Fibroblast of lung (primary cell): Measurements from ENCODE around the gene PATJ. TPM values are rescaled to one million over a fixed set of nuclear protein-coding genes. Genes with fewer than 3 reads are reported as not detected.

ENCODE experiments used
- DNase-seq, 2 donors: peaks; one replicate each; pipeline versions ENCODE4 v3.0.0 to v3.0.0-alpha.2; 2010; ENCODE audit warnings: low read depth in 2 of 2
- H2AFZ ChIP-seq: 2 replicates; pipeline ENCODE4 v1.5.1; 2012; ENCODE audit warnings: low read length, control low read depth, inconsistent platforms
- H3K27ac ChIP-seq: 2 replicates; pipeline ENCODE4 v1.5.1; 2011; ENCODE audit warnings: low read length, control low read depth; ENCODE audit not compliant: insufficient read depth
- H3K27me3 ChIP-seq: 2 replicates; pipeline ENCODE4 v1.5.1; 2011; ENCODE audit warnings: mild to moderate bottlenecking, low read length; ENCODE audit not compliant: control insufficient read depth, insufficient read depth
- H3K36me3 ChIP-seq: 2 replicates; pipeline ENCODE4 v1.5.1; 2011; ENCODE audit warnings: low read length; ENCODE audit not compliant: control insufficient read depth, insufficient read depth
- H3K4me1 ChIP-seq: 2 replicates; pipeline ENCODE4 v1.5.1; 2011; ENCODE audit warnings: low read length; ENCODE audit not compliant: control insufficient read depth, insufficient read depth; ENCODE audit errors: extremely low read depth
- H3K4me2 ChIP-seq: 2 replicates; pipeline ENCODE4 v1.5.1; 2011; ENCODE audit warnings: low read length, control low read depth; ENCODE audit not compliant: insufficient read depth; ENCODE audit errors: extremely low read depth
- H3K4me3 ChIP-seq, 4 experiments: fragments of 200-600 bp in 1 of 4; sonication (generic) in 1 of 4; replicated peaks in 1 of 4; 2 replicates each; pipeline ENCODE4 v1.5.1; 2011 to 2016; ENCODE audit warnings: low read length in 4 of 4, low read depth in 3 of 4, mild to moderate bottlenecking in 3 of 4, control low read depth in 2 of 4, inconsistent platforms in 1 of 4, mixed read lengths in 1 of 4; ENCODE audit not compliant: insufficient read depth in 1 of 4; ENCODE audit errors: control extremely low read depth in 1 of 4
- H3K79me2 ChIP-seq: 2 replicates; pipeline ENCODE4 v1.5.1; 2012; ENCODE audit warnings: mild to moderate bottlenecking, low read length, inconsistent platforms; ENCODE audit not compliant: control insufficient read depth, insufficient read depth
- H3K9ac ChIP-seq: 2 replicates; pipeline ENCODE4 v1.5.1; 2011; ENCODE audit warnings: mild to moderate bottlenecking, low read length, control low read depth; ENCODE audit not compliant: insufficient read depth
- H3K9me3 ChIP-seq: 2 replicates; pipeline ENCODE4 v1.5.1; 2012; ENCODE audit warnings: low read depth, low read length; ENCODE audit not compliant: control insufficient read depth, insufficient read depth
- H4K20me1 ChIP-seq: 2 replicates; pipeline ENCODE4 v1.5.1; 2011; ENCODE audit warnings: low read length; ENCODE audit not compliant: control insufficient read depth, insufficient read depth; ENCODE audit errors: extremely low read depth
- EZH2 ChIP-seq: IDR thresholded peaks from 2 replicates; pipeline ENCODE4 v1.5.1; 2012; ENCODE audit warnings: low read length, control low read depth, mild to moderate bottlenecking; ENCODE audit errors: missing control alignments
- polyA plus RNA-seq, 2 donors: library from polyadenylated mRNA; depleted of rRNA in 1 of 2; stranded (reverse) in 1 of 2; unstranded in 1 of 2; fragments of >200 nt; gene quantifications; 2 replicates each; pipeline ENCODE4 v1.2.1, GENCODE V29; 2011 to 2012; ENCODE audit warnings: missing spikeins in 1 of 2
- total RNA-seq: library from RNA; depleted of rRNA; stranded (reverse); fragments of >200 nt; gene quantifications from 2 replicates; pipeline ENCODE4 v1.2.1, GENCODE V29; 2014
- TF ChIP-seq, protein P1 (sequence below), 2 donors: IDR thresholded peaks in 1 of 2; conservative IDR thresholded peaks in 1 of 2; 1 replicate in 1 of 2; 2 replicates in 1 of 2; pipeline ENCODE4 v1.5.1; 2011 to 2012; ENCODE audit warnings: low read length in 2 of 2, control low read depth in 1 of 2, inconsistent platforms in 1 of 2, low read depth in 1 of 2, mild to moderate bottlenecking in 1 of 2

PATJ gene
- total and polyA plus RNA-seq, 2 donors (not counting 1 experiment from before 2014, with no cell fraction given), result 2.5 to 12.4 TPM

DNA sequence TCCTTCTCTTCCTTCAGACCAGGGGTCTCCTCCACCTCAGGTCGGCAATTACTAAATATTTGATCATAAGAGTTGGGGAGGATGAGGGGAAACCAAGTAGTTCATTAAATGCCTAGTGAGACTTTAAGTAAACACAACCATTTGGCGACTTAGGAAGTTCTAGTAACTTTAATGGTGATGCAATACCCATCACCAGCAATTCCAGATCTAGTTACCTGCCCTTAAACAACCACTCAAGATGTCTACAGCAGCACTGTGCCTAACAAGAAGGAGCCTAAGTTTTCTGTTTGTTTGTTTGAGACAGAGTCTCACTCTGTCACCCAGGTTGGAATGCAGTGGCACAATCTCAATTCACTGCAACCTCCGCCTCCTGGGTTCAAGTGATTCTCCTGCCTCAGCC, 395.7 kb downstream of the PATJ start:
- H3K4me2 ChIP-seq, result no peak overlapping the region
- H3K4me1 ChIP-seq, result no peaks in the 10 kb centered on the region
- no peaks in the 10 kb centered on the region for H4K20me1 ChIP-seq
- no peak overlapping the region for H3K4me3 ChIP-seq
- H3K27me3 ChIP-seq, result no peaks in the 10 kb centered on the region
- no peak for DNase-seq
- H3K9ac ChIP-seq, result no peak overlapping the region
- H3K79me2 ChIP-seq, result no peaks in the 10 kb centered on the region
- no peak for TF ChIP-seq EZH2
- TF ChIP-seq, protein P1, sequence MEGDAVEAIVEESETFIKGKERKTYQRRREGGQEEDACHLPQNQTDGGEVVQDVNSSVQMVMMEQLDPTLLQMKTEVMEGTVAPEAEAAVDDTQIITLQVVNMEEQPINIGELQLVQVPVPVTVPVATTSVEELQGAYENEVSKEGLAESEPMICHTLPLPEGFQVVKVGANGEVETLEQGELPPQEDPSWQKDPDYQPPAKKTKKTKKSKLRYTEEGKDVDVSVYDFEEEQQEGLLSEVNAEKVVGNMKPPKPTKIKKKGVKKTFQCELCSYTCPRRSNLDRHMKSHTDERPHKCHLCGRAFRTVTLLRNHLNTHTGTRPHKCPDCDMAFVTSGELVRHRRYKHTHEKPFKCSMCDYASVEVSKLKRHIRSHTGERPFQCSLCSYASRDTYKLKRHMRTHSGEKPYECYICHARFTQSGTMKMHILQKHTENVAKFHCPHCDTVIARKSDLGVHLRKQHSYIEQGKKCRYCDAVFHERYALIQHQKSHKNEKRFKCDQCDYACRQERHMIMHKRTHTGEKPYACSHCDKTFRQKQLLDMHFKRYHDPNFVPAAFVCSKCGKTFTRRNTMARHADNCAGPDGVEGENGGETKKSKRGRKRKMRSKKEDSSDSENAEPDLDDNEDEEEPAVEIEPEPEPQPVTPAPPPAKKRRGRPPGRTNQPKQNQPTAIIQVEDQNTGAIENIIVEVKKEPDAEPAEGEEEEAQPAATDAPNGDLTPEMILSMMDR (conservative IDR thresholded peaks at IDR 0.05 in 1 of 2, IDR thresholded peaks at IDR 0.05 in 1 of 2; ENCODE audit: low read depth in 1 of 2, low read length in 2 of 2), result no peak
- no peak overlapping the region for H3K27ac ChIP-seq
- no peaks in the 10 kb centered on the region for H3K36me3 ChIP-seq
- H3K9me3 ChIP-seq, result no peaks in the 10 kb centered on the region
- no peak overlapping the region for H2AFZ ChIP-seq

DNA sequence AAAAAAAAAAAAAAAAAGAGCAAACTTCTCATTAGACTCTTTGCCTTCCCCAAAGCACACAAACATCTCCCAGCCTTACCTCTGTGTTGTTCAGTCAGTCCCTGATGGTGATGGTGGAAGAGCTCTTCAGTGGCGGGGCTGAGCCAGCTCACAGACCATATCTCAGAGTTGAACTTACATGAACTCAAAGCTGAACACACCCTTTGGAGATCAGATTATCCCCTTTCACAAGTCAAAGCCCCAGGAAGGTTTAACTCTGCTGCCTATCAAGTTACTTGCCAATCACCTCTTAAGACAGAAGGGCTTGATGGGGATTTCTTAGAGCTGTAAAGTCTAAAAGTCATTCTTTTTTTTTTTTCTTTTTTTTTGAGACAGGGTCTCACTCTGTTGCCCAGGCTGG, 397.1 kb downstream of the PATJ start:
- TF ChIP-seq, protein P1 (conservative IDR thresholded peaks at IDR 0.05 in 1 of 2, IDR thresholded peaks at IDR 0.05 in 1 of 2; ENCODE audit: low read depth in 1 of 2, low read length in 2 of 2), result no peak
- no peak for TF ChIP-seq EZH2
- Histone ChIP-seq H3K9ac (no peak overlapping the region), H3K27me3 (no peaks in the 10 kb centered on the region), H3K4me1 (no peaks in the 10 kb centered on the region), H3K4me3 (no peak overlapping the region), H3K27ac (no peak overlapping the region), H3K79me2 (no peaks in the 10 kb centered on the region), H2AFZ (no peak overlapping the region), H3K36me3 (no peaks in the 10 kb centered on the region), H3K9me3 (no peaks in the 10 kb centered on the region), H4K20me1 (no peaks in the 10 kb centered on the region), H3K4me2 (no peak overlapping the region)
- no peak for DNase-seq

DNA sequence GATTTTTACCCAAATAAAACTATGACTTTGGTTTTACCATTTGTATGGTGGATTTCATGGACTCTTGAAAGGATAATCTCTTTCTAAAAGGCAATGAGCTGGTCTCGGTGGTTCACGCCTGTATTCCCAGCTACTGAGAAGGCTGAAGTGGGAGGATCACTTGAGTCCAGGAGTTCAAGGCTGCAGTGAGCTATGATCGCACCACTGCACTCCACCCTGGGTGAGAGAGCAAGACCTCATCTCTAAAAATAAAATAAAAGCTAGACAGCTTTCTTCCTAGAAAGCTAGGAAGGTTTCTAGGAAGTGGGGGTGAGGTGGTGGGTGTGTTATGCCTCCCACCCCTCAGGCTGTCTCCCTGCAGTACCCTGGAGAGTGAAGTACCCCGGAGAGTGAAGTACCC, 398.4 kb downstream of the PATJ start:
- H3K27me3 ChIP-seq, result no peaks in the 10 kb centered on the region
- no peak overlapping the region for H3K27ac ChIP-seq
- H3K36me3 ChIP-seq, result no peaks in the 10 kb centered on the region
- no peak overlapping the region for H3K4me3 ChIP-seq
- no peak overlapping the region for H2AFZ ChIP-seq
- H3K4me2 ChIP-seq, result no peak overlapping the region
- no peak overlapping the region for H3K9ac ChIP-seq
- TF ChIP-seq, protein P1 (conservative IDR thresholded peaks at IDR 0.05 in 1 of 2, IDR thresholded peaks at IDR 0.05 in 1 of 2; ENCODE audit: low read depth in 1 of 2, low read length in 2 of 2), result no peak
- TF ChIP-seq EZH2, result no peak
- H3K9me3 ChIP-seq, result no peaks in the 10 kb centered on the region
- no peaks in the 10 kb centered on the region for H3K4me1 ChIP-seq
- DNase-seq, result no peak
- H4K20me1 ChIP-seq, result no peaks in the 10 kb centered on the region
- no peaks in the 10 kb centered on the region for H3K79me2 ChIP-seq
